ENCODE data around the gene IZUMO1.

DNA sequence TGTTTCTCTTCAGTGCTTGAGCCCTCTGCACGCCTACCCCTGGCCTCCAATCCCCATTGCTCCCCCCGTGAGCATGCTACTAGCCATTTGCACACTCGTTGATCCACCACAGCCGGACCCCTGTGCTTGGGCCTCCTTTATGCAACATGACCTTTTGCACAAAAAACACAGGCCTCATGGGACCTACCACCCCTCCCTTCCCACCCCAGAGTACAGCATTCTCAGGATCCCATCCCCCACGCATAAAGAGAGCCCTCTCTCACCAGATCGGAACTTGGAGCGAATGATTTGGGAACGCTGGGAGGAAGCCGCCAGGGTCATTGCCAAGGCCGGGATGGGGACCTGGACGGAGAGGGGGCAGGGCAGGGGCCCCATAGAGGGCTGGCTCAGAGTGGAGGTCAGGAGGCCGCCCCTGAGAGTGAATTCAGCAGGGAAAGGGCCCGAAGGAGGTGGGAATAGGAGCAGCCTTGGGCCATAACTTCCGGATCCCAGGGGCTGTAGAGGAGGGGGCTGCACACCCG lies 27.9 kb downstream of the IZUMO1 start:
- TF ChIP-seq POLR2AphosphoS5 (IDR thresholded peaks at IDR 0.05; ENCODE audit: low read depth, low read length), result no peak
- TF ChIP-seq POLR2A (IDR thresholded peaks at IDR 0.05; ENCODE audit: low read depth, low read length), result no peak
- TF ChIP-seq TAF1 (IDR thresholded peaks at IDR 0.05; ENCODE audit: borderline replicate concordance, low read depth, low read length), result no peak

Data from GM12892 (cell line).